ENCODE data around the gene ADAMTSL3. TPM values are rescaled to one million over a fixed set of nuclear protein-coding genes. Genes with fewer than 3 reads are reported as not detected.
A peak's percentile ranks its signal among the peaks of the same experiment; 100 is the strongest.

Gene ADAMTSL3
- total and polyA plus RNA-seq, 9 donors = 26.2 to 63.2 (median 40.8) TPM

GRCh38 chr15:83843471-83843871, 189.5 kb downstream of the ADAMTSL3 start:
- 20% methylated on average over 1 of the region's 3 CpGs for WGBS (ENCODE audit: insufficient coverage)
- Histone ChIP-seq H3K27me3 (ENCODE audit: control insufficient read depth, insufficient read depth, low read length) (no peaks in the 10 kb centered on the region), H3K4me3 (ENCODE audit: low read length) (no peak overlapping the region), H3K27ac (ENCODE audit: low read length) (peak overlapping the region; percentile 81), H3K4me1 (ENCODE audit: control insufficient read depth, insufficient read depth, low read length) (peaks cover 37% of the 10 kb centered on the region), H3K9me3 (replicated peaks; ENCODE audit: control insufficient read depth, low read depth, low read length) (no peaks in the 10 kb centered on the region), H3K36me3 (ENCODE audit: control insufficient read depth, insufficient read depth, low read length) (no peaks in the 10 kb centered on the region)
- DNase-seq = peak; percentile 96

DNA sequence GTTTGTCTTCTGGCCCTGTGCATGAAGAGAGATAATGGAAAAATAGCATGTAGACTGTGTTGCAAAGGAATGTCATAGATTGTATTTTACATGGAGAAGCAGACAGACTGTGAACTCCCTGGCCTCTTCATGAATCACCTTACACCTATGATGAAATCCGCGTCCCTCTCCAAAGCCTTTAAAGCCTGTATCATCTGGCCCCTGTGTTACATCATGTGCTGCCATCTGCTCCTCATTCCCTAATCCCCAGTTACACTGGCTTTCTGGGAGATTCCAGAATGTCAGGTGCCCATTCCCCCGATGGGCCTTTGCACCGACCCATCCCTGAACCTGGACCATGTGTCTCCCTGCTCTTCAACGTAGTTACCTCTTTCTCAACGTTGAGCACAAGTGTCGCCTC, 190.8 kb downstream of the ADAMTSL3 start:
- no peak overlapping the region for H3K4me3 ChIP-seq (ENCODE audit: low read length)
- H3K27ac ChIP-seq (ENCODE audit: low read length) = peak overlapping the region; percentile 81
- no peaks in the 10 kb centered on the region for H3K9me3 ChIP-seq (replicated peaks; ENCODE audit: control insufficient read depth, low read depth, low read length)
- H3K27me3 ChIP-seq (ENCODE audit: control insufficient read depth, insufficient read depth, low read length) = no peaks in the 10 kb centered on the region
- no peaks in the 10 kb centered on the region for H3K36me3 ChIP-seq (ENCODE audit: control insufficient read depth, insufficient read depth, low read length)
- WGBS (ENCODE audit: insufficient coverage) = 73% methylated on average over 6 of the region's 7 CpGs
- no peak for DNase-seq
- peaks cover 45% of the 10 kb centered on the region for H3K4me1 ChIP-seq (ENCODE audit: control insufficient read depth, insufficient read depth, low read length)

DNA sequence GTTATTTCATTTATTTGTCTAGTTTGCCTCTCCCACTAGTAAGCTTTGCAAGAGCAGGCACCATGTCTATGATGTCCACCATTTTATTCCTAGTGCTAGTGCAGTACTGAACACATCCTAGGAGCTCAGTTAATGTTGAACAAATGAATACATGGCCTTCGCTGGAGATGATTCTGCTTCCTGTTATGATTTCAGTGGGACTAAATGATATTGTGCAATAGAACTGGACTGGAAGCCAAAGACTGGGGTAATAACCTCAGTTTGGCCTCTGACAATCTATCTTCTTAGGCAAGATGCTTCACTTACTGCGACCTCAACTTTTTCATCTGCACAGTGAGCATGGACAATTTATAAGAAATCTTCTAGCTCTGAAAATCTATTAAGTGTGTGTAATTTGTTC, 191.3 kb downstream of the ADAMTSL3 start:
- H3K27me3 ChIP-seq (ENCODE audit: control insufficient read depth, insufficient read depth, low read length) = no peaks in the 10 kb centered on the region
- H3K4me3 ChIP-seq (ENCODE audit: low read length) = no peak overlapping the region
- DNase-seq = peak; percentile 94
- H3K9me3 ChIP-seq (replicated peaks; ENCODE audit: control insufficient read depth, low read depth, low read length) = no peaks in the 10 kb centered on the region
- WGBS (ENCODE audit: insufficient coverage) = no CpG with 5 or more reads among the region's 2 CpGs
- H3K36me3 ChIP-seq (ENCODE audit: control insufficient read depth, insufficient read depth, low read length) = no peaks in the 10 kb centered on the region
- H3K27ac ChIP-seq (ENCODE audit: low read length) = peak overlapping the region; percentile 81
- peaks cover 48% of the 10 kb centered on the region for H3K4me1 ChIP-seq (ENCODE audit: control insufficient read depth, insufficient read depth, low read length)

DNA sequence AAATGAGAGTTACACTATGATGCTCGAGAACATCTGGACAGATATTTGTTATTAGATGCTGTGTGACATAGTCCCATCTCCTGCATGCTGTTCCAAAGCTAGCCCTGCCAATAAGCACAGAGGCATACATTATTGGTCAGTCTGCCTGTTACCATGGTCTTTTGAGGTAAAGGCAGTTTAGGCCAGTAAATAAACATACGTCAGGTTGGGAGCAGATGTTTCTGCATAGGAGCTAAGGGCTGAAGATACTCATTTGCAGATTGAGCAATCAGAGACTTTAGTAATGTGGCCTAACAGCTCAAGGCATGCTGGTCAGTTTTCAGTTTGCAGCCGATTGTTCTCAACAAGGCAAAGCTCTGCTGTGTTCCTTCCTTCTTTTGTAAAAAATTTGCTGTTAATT, 192.9 kb downstream of the ADAMTSL3 start:
- no peak overlapping the region for H3K4me3 ChIP-seq (ENCODE audit: low read length)
- H3K9me3 ChIP-seq (replicated peaks; ENCODE audit: control insufficient read depth, low read depth, low read length) = no peaks in the 10 kb centered on the region
- peak overlapping the region; percentile 84 for H3K27ac ChIP-seq (ENCODE audit: low read length)
- no peaks in the 10 kb centered on the region for H3K36me3 ChIP-seq (ENCODE audit: control insufficient read depth, insufficient read depth, low read length)
- H3K4me1 ChIP-seq (ENCODE audit: control insufficient read depth, insufficient read depth, low read length) = peaks cover 57% of the 10 kb centered on the region
- no peaks in the 10 kb centered on the region for H3K27me3 ChIP-seq (ENCODE audit: control insufficient read depth, insufficient read depth, low read length)
- 26% methylated on average over 2 of the region's 3 CpGs for WGBS (ENCODE audit: insufficient coverage)
- peak; percentile 96 for DNase-seq

- Histone ChIP-seq H3K36me3 (ENCODE audit: control insufficient read depth, insufficient read depth, low read length) (no peaks in the 10 kb centered on the region), H3K4me1 (ENCODE audit: control insufficient read depth, insufficient read depth, low read length) (peaks cover 45% of the 10 kb centered on the region), H3K27ac (ENCODE audit: low read length) (peak overlapping the region; percentile 74), H3K4me3 (ENCODE audit: low read length) (no peak overlapping the region), H3K9me3 (replicated peaks; ENCODE audit: control insufficient read depth, low read depth, low read length) (no peaks in the 10 kb centered on the region), H3K27me3 (ENCODE audit: control insufficient read depth, insufficient read depth, low read length) (no peaks in the 10 kb centered on the region)
- DNase-seq = peak; percentile 96
- 50% methylated on average over 1 of the region's 2 CpGs for WGBS (ENCODE audit: insufficient coverage)
Measured at GRCh38 chr15:83848315-83849050, 194.6 kb downstream of the ADAMTSL3 start.

- Histone ChIP-seq H3K27me3 (ENCODE audit: control insufficient read depth, insufficient read depth, low read length) (no peaks in the 10 kb centered on the region), H3K4me3 (ENCODE audit: low read length) (no peak overlapping the region), H3K27ac (ENCODE audit: low read length) (peak overlapping the region; percentile 74), H3K4me1 (ENCODE audit: control insufficient read depth, insufficient read depth, low read length) (peaks cover 37% of the 10 kb centered on the region), H3K36me3 (ENCODE audit: control insufficient read depth, insufficient read depth, low read length) (no peaks in the 10 kb centered on the region), H3K9me3 (replicated peaks; ENCODE audit: control insufficient read depth, low read depth, low read length) (no peaks in the 10 kb centered on the region)
- WGBS (ENCODE audit: insufficient coverage) = 19% methylated on average over 4 of the region's 5 CpGs
- DNase-seq = peak; percentile 92
Measured at GRCh38 chr15:83850015-83850414, 196.1 kb downstream of the ADAMTSL3 start.

DNA sequence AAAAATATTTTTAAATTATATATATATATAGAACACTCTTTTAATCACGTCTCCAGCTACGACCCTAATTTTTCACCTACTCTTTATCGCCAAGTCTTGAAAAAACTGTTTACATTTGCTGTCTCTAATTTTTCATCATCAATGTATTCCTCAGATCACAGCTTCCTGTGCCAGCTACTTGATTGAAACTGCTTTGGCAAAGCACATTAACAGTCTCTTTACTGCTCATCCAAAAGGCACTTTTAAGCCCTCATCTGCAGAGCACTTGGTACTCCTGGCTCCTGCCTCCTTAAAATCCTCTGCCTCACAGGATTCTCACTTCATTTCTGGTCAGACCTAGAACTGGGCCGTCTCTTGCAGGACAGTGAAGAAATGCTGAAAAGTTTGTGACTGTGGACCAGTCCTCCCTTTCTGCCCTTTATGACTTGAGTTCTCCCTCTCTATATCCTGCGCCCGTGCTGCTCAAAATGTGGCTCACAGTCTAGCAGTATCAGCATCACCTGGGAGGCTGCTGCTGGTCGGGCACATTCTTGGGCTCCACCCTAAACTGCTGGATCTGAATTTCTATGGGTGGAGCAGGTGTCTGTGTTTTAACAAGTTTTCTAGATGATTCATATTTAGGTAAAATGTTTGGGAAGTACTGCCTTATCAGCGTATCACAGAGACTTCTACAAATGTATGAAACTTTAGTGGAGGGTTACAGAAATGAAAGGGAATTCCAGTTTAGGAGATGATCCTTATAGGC, 196.8 kb downstream of the ADAMTSL3 start:
- Histone ChIP-seq H3K4me1 (ENCODE audit: control insufficient read depth, insufficient read depth, low read length) (peaks cover 39% of the 10 kb centered on the region), H3K9me3 (replicated peaks; ENCODE audit: control insufficient read depth, low read depth, low read length) (no peaks in the 10 kb centered on the region), H3K4me3 (ENCODE audit: low read length) (no peak overlapping the region), H3K36me3 (ENCODE audit: control insufficient read depth, insufficient read depth, low read length) (no peaks in the 10 kb centered on the region), H3K27me3 (ENCODE audit: control insufficient read depth, insufficient read depth, low read length) (no peaks in the 10 kb centered on the region), H3K27ac (ENCODE audit: low read length) (peak overlapping the region; percentile 63)
- 49% methylated on average over 5 of the region's 8 CpGs for WGBS (ENCODE audit: insufficient coverage)
- DNase-seq = no peak

GRCh38 chr15:83853232-83853631, 199.3 kb downstream of the ADAMTSL3 start:
- H3K27ac ChIP-seq (ENCODE audit: low read length) = no peak overlapping the region
- H3K27me3 ChIP-seq (ENCODE audit: control insufficient read depth, insufficient read depth, low read length) = no peaks in the 10 kb centered on the region
- peaks cover 23% of the 10 kb centered on the region for H3K4me1 ChIP-seq (ENCODE audit: control insufficient read depth, insufficient read depth, low read length)
- H3K36me3 ChIP-seq (ENCODE audit: control insufficient read depth, insufficient read depth, low read length) = no peaks in the 10 kb centered on the region
- H3K9me3 ChIP-seq (replicated peaks; ENCODE audit: control insufficient read depth, low read depth, low read length) = no peaks in the 10 kb centered on the region
- no peak overlapping the region for H3K4me3 ChIP-seq (ENCODE audit: low read length)
- WGBS (ENCODE audit: insufficient coverage) = no CpG with 5 or more reads among the region's 1 CpG
- no peak for DNase-seq

GRCh38 chr15:83854321-83854720, 200.4 kb downstream of the ADAMTSL3 start:
- Histone ChIP-seq H3K9me3 (replicated peaks; ENCODE audit: control insufficient read depth, low read depth, low read length) (no peaks in the 10 kb centered on the region), H3K4me1 (ENCODE audit: control insufficient read depth, insufficient read depth, low read length) (peaks cover 18% of the 10 kb centered on the region), H3K4me3 (ENCODE audit: low read length) (no peak overlapping the region), H3K36me3 (ENCODE audit: control insufficient read depth, insufficient read depth, low read length) (no peaks in the 10 kb centered on the region), H3K27ac (ENCODE audit: low read length) (no peak overlapping the region), H3K27me3 (ENCODE audit: control insufficient read depth, insufficient read depth, low read length) (no peaks in the 10 kb centered on the region)
- DNase-seq = no peak
- 80% methylated on average over 2 of the region's 4 CpGs for WGBS (ENCODE audit: insufficient coverage)

DNA sequence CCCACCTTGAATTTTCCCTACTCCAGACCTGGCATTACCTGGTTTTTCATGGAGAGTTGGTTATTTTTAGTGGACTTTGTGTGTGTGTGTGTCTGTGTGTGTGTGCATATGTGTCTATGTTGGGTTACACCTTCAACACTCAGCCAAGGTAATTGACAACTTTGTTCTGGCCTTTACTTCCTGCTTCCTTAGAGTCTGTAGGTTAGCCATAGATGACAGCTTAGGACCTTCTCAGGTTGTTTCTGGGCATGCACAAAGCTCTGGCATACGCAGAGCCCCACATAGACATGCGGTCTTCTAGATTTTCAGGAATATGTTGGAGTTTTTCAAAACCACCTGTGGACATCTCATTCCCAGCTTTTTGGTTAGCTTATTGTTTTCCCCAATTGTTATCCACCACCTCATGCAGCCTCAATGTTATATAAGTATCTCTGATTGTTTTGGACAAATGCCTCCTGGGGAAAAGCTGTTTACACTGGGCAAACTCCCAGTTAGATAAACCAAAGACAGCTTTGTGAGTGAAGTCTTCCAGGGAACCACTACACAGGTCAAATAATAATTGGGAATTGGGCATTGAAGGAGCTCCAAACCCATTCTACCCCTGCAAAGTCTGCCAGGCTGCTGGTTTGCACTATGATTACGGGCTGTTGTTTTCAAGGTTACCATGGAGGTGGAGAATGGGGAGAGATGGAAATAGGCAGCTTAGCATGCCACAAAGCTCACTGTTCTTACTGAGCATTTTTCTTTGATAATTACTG, 201.2 kb downstream of the ADAMTSL3 start:
- Histone ChIP-seq H3K27ac (ENCODE audit: low read length) (no peak overlapping the region), H3K27me3 (ENCODE audit: control insufficient read depth, insufficient read depth, low read length) (no peaks in the 10 kb centered on the region)
- WGBS (ENCODE audit: insufficient coverage) = no CpG with 5 or more reads among the region's 3 CpGs

More for the DNA sequence above, 201.2 kb downstream of the ADAMTSL3 start:
- Histone ChIP-seq H3K4me3 (ENCODE audit: low read length) (no peak overlapping the region), H3K36me3 (ENCODE audit: control insufficient read depth, insufficient read depth, low read length) (no peaks in the 10 kb centered on the region), H3K9me3 (replicated peaks; ENCODE audit: control insufficient read depth, low read depth, low read length) (peaks cover 2% of the 10 kb centered on the region), H3K4me1 (ENCODE audit: control insufficient read depth, insufficient read depth, low read length) (peaks cover 13% of the 10 kb centered on the region)
- no peak for DNase-seq

Measured in muscle of leg (tissue), 11 donors.